Thoracic aorta (tissue), 2 donors: ENCODE data around the gene RAD52. TPM values are rescaled to one million over a fixed set of nuclear protein-coding genes. Genes with fewer than 3 reads are reported as not detected.

Source experiments
- ATAC-seq: fragments of 150-250 bp; one replicate; pipeline ENCODE4 v1.8.0; 2017; ENCODE audit warnings: low read depth; ENCODE audit not compliant: insufficient number of reproducible peaks, low FRiP score
- DNase-seq: peaks from one replicate; pipeline ENCODE4 v3.0.0-alpha.2; 2020; ENCODE audit warnings: low spot score
- H3K27ac ChIP-seq, 2 donors: fragments of 200-600 bp; sonication (generic); 1 replicate in 1 of 2; 2 replicates in 1 of 2; pipeline ENCODE4 v1.5.1; 2016; ENCODE audit warnings: mild to moderate bottlenecking in 2 of 2, moderate library complexity in 2 of 2
- H3K27me3 ChIP-seq: fragments of 200-600 bp; sonication (generic); replicated peaks from 2 replicates; pipeline ENCODE4 v1.6.0; 2016; ENCODE audit warnings: mild to moderate bottlenecking; ENCODE audit not compliant: insufficient read depth
- H3K36me3 ChIP-seq: fragments of 200-600 bp; sonication (generic); one replicate; pipeline ENCODE4 v1.5.1; 2016
- H3K4me1 ChIP-seq, 2 donors: fragments of 200-600 bp; sonication (generic); 1 replicate in 1 of 2; 2 replicates in 1 of 2; pipeline versions ENCODE4 v1.5.1 to v1.6.0; 2016; ENCODE audit warnings: low read depth in 2 of 2, mild to moderate bottlenecking in 1 of 2; ENCODE audit not compliant: control insufficient read depth in 1 of 2
- H3K4me3 ChIP-seq: fragments of 200-600 bp; sonication (generic); 2 replicates; pipeline ENCODE4 v1.5.1; 2016; ENCODE audit warnings: mild to moderate bottlenecking
- H3K9me3 ChIP-seq: fragments of 200-600 bp; sonication (generic); 2 replicates; pipeline ENCODE4 v1.5.1; 2016
- CTCF ChIP-seq: fragments of 200-600 bp; sonication (generic); IDR thresholded peaks from one replicate; pipeline ENCODE4 v1.5.1; 2019; ENCODE audit warnings: antibody characterized with exemption
- total RNA-seq, 2 donors: library from RNA; depleted of rRNA; stranded (reverse); fragments of >200 nt; gene quantifications; one replicate each; pipeline versions ENCODE4 v1.1.0 to v1.2.3, GENCODE V29; 2016

The RAD52 gene
- total RNA-seq, 2 donors from 2014 or later = 21.5 to 21.9 TPM

GRCh38 chr12:953776-954175 is 4.3 kb upstream of the RAD52 start:
- TF ChIP-seq CTCF = no peak
- Histone ChIP-seq H3K27ac (no peak overlapping the region), H3K4me3 (no peak overlapping the region), H3K27me3 (no peaks in the 10 kb centered on the region), H3K36me3 (no peaks in the 10 kb centered on the region), H3K9me3 (no peaks in the 10 kb centered on the region), H3K4me1 (peaks cover 0 to 4% of the 10 kb centered on the region in 2 donors)
- ATAC-seq (no peak), DNase-seq (no peak)

GRCh38 chr12:951176-951575 is 1.7 kb upstream of the RAD52 start:
- ATAC-seq = no peak
- no peak for DNase-seq
- TF ChIP-seq CTCF = no peak
- H3K27me3 ChIP-seq = no peaks in the 10 kb centered on the region
- no peak overlapping the region for H3K27ac ChIP-seq
- H3K36me3 ChIP-seq = no peaks in the 10 kb centered on the region
- peaks cover 10 to 18% of the 10 kb centered on the region in 2 donors for H3K4me1 ChIP-seq
- no peak overlapping the region for H3K4me3 ChIP-seq
- H3K9me3 ChIP-seq = no peaks in the 10 kb centered on the region

GRCh38 chr12:948238-948637 is 1.3 kb downstream of the RAD52 start:
- Histone ChIP-seq H3K36me3 (no peaks in the 10 kb centered on the region), H3K9me3 (no peaks in the 10 kb centered on the region), H3K27ac (peak overlapping the region; percentile 92 to 97), H3K4me1 (peaks cover 10 to 20% of the 10 kb centered on the region in 2 donors), H3K4me3 (peak overlapping the region; percentile 98), H3K27me3 (no peaks in the 10 kb centered on the region)
- no peak for TF ChIP-seq CTCF
- no peak for DNase-seq
- no peak for ATAC-seq

GRCh38 chr12:946631-947030 is 2.9 kb downstream of the RAD52 start:
- no peaks in the 10 kb centered on the region for H3K27me3 ChIP-seq
- TF ChIP-seq CTCF = no peak
- peaks cover 10 to 20% of the 10 kb centered on the region in 2 donors for H3K4me1 ChIP-seq
- DNase-seq (no peak), ATAC-seq (no peak)
- no peak overlapping the region for H3K27ac ChIP-seq
- H3K4me3 ChIP-seq = no peak overlapping the region
- no peaks in the 10 kb centered on the region for H3K9me3 ChIP-seq
- H3K36me3 ChIP-seq = no peaks in the 10 kb centered on the region

- Histone ChIP-seq H3K27ac (no peak overlapping the region), H3K4me3 (no peak overlapping the region), H3K9me3 (no peaks in the 10 kb centered on the region), H3K36me3 (no peaks in the 10 kb centered on the region), H3K4me1 (peaks cover 10 to 20% of the 10 kb centered on the region in 2 donors), H3K27me3 (no peaks in the 10 kb centered on the region)
- no peak for TF ChIP-seq CTCF
- ATAC-seq (no peak), DNase-seq (no peak)
Observed at GRCh38 chr12:946212-946611, 3.3 kb downstream of the RAD52 start.
